ENCODE measurements around the gene DRD4.
A peak's percentile ranks its signal among the peaks of the same experiment; 100 is the strongest.

DRD4 gene

GRCh38 chr11:610146-610801, 26.8 kb upstream of the DRD4 start:
- Histone ChIP-seq H3K27ac (no peak overlapping the region), H3K36me3 (peaks cover 100% of the 10 kb centered on the region), H3K27me3 (no peaks in the 10 kb centered on the region), H3K4me3 (ENCODE audit: low read depth in 1 of 2, low read length in 1 of 2) (no peak overlapping the region), H3K4me1 (ENCODE audit: control insufficient read depth in 1 of 2, insufficient read depth in 1 of 2, low read depth in 1 of 2, low read length in 1 of 2) (peaks cover 16 to 17% of the 10 kb centered on the region in 2 experiments), H3K9me3 (no peaks in the 10 kb centered on the region)
- no peak for TF ChIP-seq CTCF (IDR thresholded peaks at IDR 0.05)

- no peaks in the 10 kb centered on the region for H3K27me3 ChIP-seq
- no peak overlapping the region for H3K27ac ChIP-seq
- peaks cover 22 to 23% of the 10 kb centered on the region in 2 experiments for H3K4me1 ChIP-seq (ENCODE audit: control insufficient read depth in 1 of 2, insufficient read depth in 1 of 2, low read depth in 1 of 2, low read length in 1 of 2)
- no peak for TF ChIP-seq CTCF (IDR thresholded peaks at IDR 0.05)
- no peaks in the 10 kb centered on the region for H3K9me3 ChIP-seq
- H3K36me3 ChIP-seq, result peaks cover 91% of the 10 kb centered on the region
- H3K4me3 ChIP-seq (ENCODE audit: low read depth in 1 of 2, low read length in 1 of 2), result no peak overlapping the region
These were observed 25.8 kb upstream of the DRD4 start for GRCh38 chr11:611001-611996.

GRCh38 chr11:612201-612960, 24.7 kb upstream of the DRD4 start:
- Histone ChIP-seq H3K36me3 (peaks cover 80% of the 10 kb centered on the region), H3K27me3 (no peaks in the 10 kb centered on the region), H3K9me3 (no peaks in the 10 kb centered on the region), H3K4me1 (ENCODE audit: control insufficient read depth in 1 of 2, insufficient read depth in 1 of 2, low read depth in 1 of 2, low read length in 1 of 2) (peaks cover 31 to 32% of the 10 kb centered on the region in 2 experiments), H3K4me3 (ENCODE audit: low read depth in 1 of 2, low read length in 1 of 2) (no peak overlapping the region), H3K27ac (peak overlapping the region; percentile 61)
- no peak for TF ChIP-seq CTCF (IDR thresholded peaks at IDR 0.05)

GRCh38 chr11:612961-613300, 24.1 kb upstream of the DRD4 start:
- H3K27ac ChIP-seq, result peak overlapping the region; percentile 61

More at GRCh38 chr11:612961-613300, 24.1 kb upstream of the DRD4 start:
- peaks cover 75% of the 10 kb centered on the region for H3K36me3 ChIP-seq
- no peak overlapping the region for H3K4me3 ChIP-seq (ENCODE audit: low read depth in 1 of 2, low read length in 1 of 2)
- no peak for TF ChIP-seq CTCF (IDR thresholded peaks at IDR 0.05)
- no peaks in the 10 kb centered on the region for H3K9me3 ChIP-seq
- peaks cover 31 to 32% of the 10 kb centered on the region in 2 experiments for H3K4me1 ChIP-seq (ENCODE audit: control insufficient read depth in 1 of 2, insufficient read depth in 1 of 2, low read depth in 1 of 2, low read length in 1 of 2)
- no peaks in the 10 kb centered on the region for H3K27me3 ChIP-seq

All from neutrophil (primary cell).